Chondrocyte (in vitro differentiated cells): Measurements from ENCODE around the gene SASH3. TPM values are rescaled to one million over a fixed set of nuclear protein-coding genes. Genes with fewer than 3 reads are reported as not detected.

Source experiments
- DNase-seq: peaks from one replicate; pipeline ENCODE4 v3.0.0; 2021; ENCODE audit warnings: mixed read lengths, low spot score
- H3K27ac Mint-ChIP-seq: one replicate; pipeline ENCODE4 v1.8.0; 2021; ENCODE audit warnings: mild to moderate bottlenecking, moderate library complexity, mixed read lengths; ENCODE audit not compliant: unreplicated experiment
- H3K27me3 Mint-ChIP-seq: 2 replicates; pipeline ENCODE4 v1.8.0; 2021; ENCODE audit warnings: low read depth, mixed read lengths
- H3K36me3 Mint-ChIP-seq: 2 replicates; pipeline ENCODE4 v1.8.0; 2021; ENCODE audit warnings: low read depth, mixed read lengths
- H3K4me1 Mint-ChIP-seq: 2 replicates; pipeline ENCODE4 v1.8.0; 2021; ENCODE audit warnings: low read depth, mild to moderate bottlenecking, mixed read lengths
- H3K4me3 Mint-ChIP-seq: one replicate; pipeline ENCODE4 v1.8.0; 2021; ENCODE audit warnings: mild to moderate bottlenecking, moderate library complexity, mixed read lengths; ENCODE audit not compliant: unreplicated experiment
- H3K9me3 Mint-ChIP-seq: 2 replicates; pipeline ENCODE4 v1.8.0; 2021; ENCODE audit warnings: low read depth, mixed read lengths
- CTCF ChIP-seq: fragments of 200-600 bp; sonication (generic); IDR thresholded peaks from 2 replicates; pipeline ENCODE4 v1.5.0; 2021; ENCODE audit warnings: antibody characterized with exemption, mild to moderate bottlenecking, moderate library complexity
- total RNA-seq: library from RNA; stranded (reverse); gene quantifications from 3 replicates; pipeline ENCODE4 v1.2.1, GENCODE V29; 2021

Gene SASH3
- total RNA-seq, 1 donor from 2014 or later: not detected

GRCh38 chrX:129768186-129768585 is 11.6 kb upstream of the SASH3 start:
- Mint-ChIP-seq H3K27me3 (peaks cover 7% of the 10 kb centered on the region), H3K9me3 (no peaks in the 10 kb centered on the region), H3K27ac (no peak overlapping the region), H3K4me3 (no peak overlapping the region), H3K4me1 (no peaks in the 10 kb centered on the region), H3K36me3 (no peaks in the 10 kb centered on the region)
- no peak for DNase-seq
- TF ChIP-seq CTCF: no peak

GRCh38 chrX:129768586-129769466 is 10.9 kb upstream of the SASH3 start:
- Mint-ChIP-seq H3K4me3 (no peak overlapping the region), H3K9me3 (no peaks in the 10 kb centered on the region), H3K27ac (no peak overlapping the region), H3K36me3 (no peaks in the 10 kb centered on the region), H3K4me1 (no peaks in the 10 kb centered on the region), H3K27me3 (peaks cover 1% of the 10 kb centered on the region)
- no peak for TF ChIP-seq CTCF
- DNase-seq: no peak

GRCh38 chrX:129769467-129770154 is 10.1 kb upstream of the SASH3 start:
- Mint-ChIP-seq H3K4me3 (no peak overlapping the region), H3K9me3 (no peaks in the 10 kb centered on the region), H3K4me1 (no peaks in the 10 kb centered on the region), H3K27me3 (no peaks in the 10 kb centered on the region), H3K36me3 (no peaks in the 10 kb centered on the region), H3K27ac (no peak overlapping the region)
- TF ChIP-seq CTCF: no peak
- no peak for DNase-seq

GRCh38 chrX:129771266-129771995 is 8.3 kb upstream of the SASH3 start:
- no peak for TF ChIP-seq CTCF
- DNase-seq: no peak
- no peaks in the 10 kb centered on the region for H3K36me3 Mint-ChIP-seq
- no peak overlapping the region for H3K27ac Mint-ChIP-seq
- H3K9me3 Mint-ChIP-seq: no peaks in the 10 kb centered on the region
- H3K4me1 Mint-ChIP-seq: no peaks in the 10 kb centered on the region
- H3K27me3 Mint-ChIP-seq: no peaks in the 10 kb centered on the region
- H3K4me3 Mint-ChIP-seq: no peak overlapping the region

GRCh38 chrX:129772796-129773431 is 6.8 kb upstream of the SASH3 start:
- Mint-ChIP-seq H3K36me3 (no peaks in the 10 kb centered on the region), H3K9me3 (no peaks in the 10 kb centered on the region), H3K4me1 (no peaks in the 10 kb centered on the region), H3K27ac (no peak overlapping the region), H3K4me3 (no peak overlapping the region), H3K27me3 (no peaks in the 10 kb centered on the region)
- no peak for DNase-seq
- TF ChIP-seq CTCF: no peak
